GM12865 (cell line): ENCODE measurements around the gene ARMC10.

Experiments used
- DNase-seq: peaks from one replicate; pipeline ENCODE4 v3.0.0; 2010; ENCODE audit warnings: low read depth
- H3K4me3 ChIP-seq: 2 replicates; pipeline ENCODE4 v1.5.1; 2011; ENCODE audit warnings: mild to moderate bottlenecking, low read depth, low read length, control low read depth
- CTCF ChIP-seq: IDR thresholded peaks from 2 replicates; pipeline ENCODE4 v1.5.1; 2011; ENCODE audit warnings: low read length, control low read depth, low read depth, inconsistent platforms; ENCODE audit not compliant: insufficient read depth; ENCODE audit errors: missing control alignments

The ARMC10 gene

GRCh38 chr7:103148131-103148993 is 73.4 kb downstream of the ARMC10 start:
- DNase-seq: peak; percentile 8
- TF ChIP-seq CTCF: no peak
- peak overlapping the region; percentile 78 for H3K4me3 ChIP-seq
